Loucy (cell line): ENCODE results near the gene NFKBIB.

Experiments used
- CTCF ChIP-seq: fragments of 200-600 bp; sonication (generic); conservative IDR thresholded peaks from 2 replicates; pipeline ENCODE4 v1.5.1; 2014; ENCODE audit warnings: mild to moderate bottlenecking, antibody characterized with exemption, low read length
- EZH2phosphoT487 ChIP-seq: fragments of 200-600 bp; IDR thresholded peaks from 2 replicates; pipeline ENCODE4 v1.6.1; 2018; ENCODE audit warnings: antibody characterized with exemption, mild to moderate bottlenecking, moderate library complexity, borderline replicate concordance

GRCh38 chr19:38917921-38918491 lies 18.2 kb downstream of the NFKBIB start:
- TF ChIP-seq CTCF (no peak; the same call in 1 of the 2 replicates), EZH2phosphoT487 (no peak)
